ENCODE results near the gene CHD6.
"Not testable (repeated sequence)": the region's sequence is repeated elsewhere in the genome, so short reads cannot be mapped to it uniquely, and the experiment has no call there.

The CHD6 gene

DNA sequence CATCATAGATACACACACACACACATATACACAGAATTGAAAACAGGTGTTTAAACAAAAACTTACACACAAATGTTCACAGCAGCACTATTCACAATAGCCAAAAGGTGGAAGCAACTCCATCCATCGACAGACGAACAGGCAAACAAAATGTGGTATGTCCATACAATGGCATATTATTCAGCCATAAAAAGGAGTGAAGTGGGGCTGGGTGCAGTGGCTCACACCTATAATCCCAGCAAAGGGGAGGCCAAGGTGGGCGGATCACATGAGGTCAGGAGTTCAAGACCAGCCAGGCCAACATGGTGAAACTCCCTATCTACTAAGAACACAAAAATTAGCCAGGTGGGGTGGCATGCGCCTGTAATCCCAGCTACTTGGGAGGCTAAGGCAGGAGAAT lies 80.3 kb downstream of the CHD6 start:
- H3K9me3 ChIP-seq (ENCODE audit: control insufficient read depth, low read length) = no peaks in the 10 kb centered on the region
- H3K4me1 ChIP-seq = peaks cover 7% of the 10 kb centered on the region

GRCh38 chr20:41535551-41535950 lies 82.6 kb downstream of the CHD6 start:
- not testable (repeated sequence) for H3K4me2 ChIP-seq (ENCODE audit: low read length); H3K4me3 ChIP-seq (ENCODE audit: low read depth, low read length); H3K4me1 ChIP-seq; H3K9ac ChIP-seq; H2AFZ ChIP-seq; H3K36me3 ChIP-seq (ENCODE audit: control insufficient read depth, insufficient read depth, low read length); H3K27me3 ChIP-seq (ENCODE audit: control insufficient read depth, insufficient read depth, low read length); H3K27ac ChIP-seq; H3K9me3 ChIP-seq (ENCODE audit: control insufficient read depth, low read length)
- H3K79me2 ChIP-seq = peaks cover 50% of the 10 kb centered on the region

More for the DNA sequence above, 80.3 kb downstream of the CHD6 start:
- H3K27ac ChIP-seq = no peak overlapping the region
- no peak overlapping the region for H3K9ac ChIP-seq
- H3K79me2 ChIP-seq = peaks cover 38% of the 10 kb centered on the region
- no peaks in the 10 kb centered on the region for H3K36me3 ChIP-seq (ENCODE audit: control insufficient read depth, insufficient read depth, low read length)
- H3K4me2 ChIP-seq (ENCODE audit: low read length) = no peak overlapping the region
- no peak overlapping the region for H2AFZ ChIP-seq
- H3K4me3 ChIP-seq (ENCODE audit: low read depth, low read length) = no peak overlapping the region
- no peaks in the 10 kb centered on the region for H3K27me3 ChIP-seq (ENCODE audit: control insufficient read depth, insufficient read depth, low read length)
- TF ChIP-seq CTCF (IDR thresholded peaks at IDR 0.05) = no peak

GRCh38 chr20:41534842-41535241 lies 83.3 kb downstream of the CHD6 start:
- peaks cover 7% of the 10 kb centered on the region for H3K4me1 ChIP-seq
- no peak overlapping the region for H3K4me3 ChIP-seq (ENCODE audit: low read depth, low read length)
- no peak for TF ChIP-seq CTCF (IDR thresholded peaks at IDR 0.05)
- no peak overlapping the region for H3K4me2 ChIP-seq (ENCODE audit: low read length)
- H3K9me3 ChIP-seq (ENCODE audit: control insufficient read depth, low read length) = no peaks in the 10 kb centered on the region
- H2AFZ ChIP-seq = no peak overlapping the region
- H3K79me2 ChIP-seq = peaks cover 51% of the 10 kb centered on the region
- H3K27ac ChIP-seq = no peak overlapping the region
- no peak overlapping the region for H3K9ac ChIP-seq
- H3K27me3 ChIP-seq (ENCODE audit: control insufficient read depth, insufficient read depth, low read length) = no peaks in the 10 kb centered on the region
- H3K36me3 ChIP-seq (ENCODE audit: control insufficient read depth, insufficient read depth, low read length) = no peaks in the 10 kb centered on the region

- TF ChIP-seq CTCF (IDR thresholded peaks at IDR 0.05) = no peak
- no peaks in the 10 kb centered on the region for H3K27me3 ChIP-seq (ENCODE audit: control insufficient read depth, insufficient read depth, low read length)
- no peaks in the 10 kb centered on the region for H3K36me3 ChIP-seq (ENCODE audit: control insufficient read depth, insufficient read depth, low read length)
- no peak overlapping the region for H3K27ac ChIP-seq
- no peak overlapping the region for H3K4me3 ChIP-seq (ENCODE audit: low read depth, low read length)
- no peaks in the 10 kb centered on the region for H3K9me3 ChIP-seq (ENCODE audit: control insufficient read depth, low read length)
- H3K4me2 ChIP-seq (ENCODE audit: low read length) = no peak overlapping the region
- peaks cover 7% of the 10 kb centered on the region for H3K4me1 ChIP-seq
- no peak overlapping the region for H2AFZ ChIP-seq
- peaks cover 53% of the 10 kb centered on the region for H3K79me2 ChIP-seq
- no peak overlapping the region for H3K9ac ChIP-seq
Observed at GRCh38 chr20:41534170-41534569, 84.0 kb downstream of the CHD6 start.

GRCh38 chr20:41533537-41534136 lies 84.5 kb downstream of the CHD6 start:
- TF ChIP-seq CTCF (IDR thresholded peaks at IDR 0.05) = no peak

More at GRCh38 chr20:41533537-41534136, 84.5 kb downstream of the CHD6 start:
- no peak overlapping the region for H3K27ac ChIP-seq
- no peaks in the 10 kb centered on the region for H3K9me3 ChIP-seq (ENCODE audit: control insufficient read depth, low read length)
- H3K79me2 ChIP-seq = peaks cover 50% of the 10 kb centered on the region
- H3K4me1 ChIP-seq = peaks cover 7% of the 10 kb centered on the region
- H3K4me3 ChIP-seq (ENCODE audit: low read depth, low read length) = no peak overlapping the region
- H3K36me3 ChIP-seq (ENCODE audit: control insufficient read depth, insufficient read depth, low read length) = no peaks in the 10 kb centered on the region
- H2AFZ ChIP-seq = no peak overlapping the region
- no peak overlapping the region for H3K4me2 ChIP-seq (ENCODE audit: low read length)
- no peak overlapping the region for H3K9ac ChIP-seq
- no peaks in the 10 kb centered on the region for H3K27me3 ChIP-seq (ENCODE audit: control insufficient read depth, insufficient read depth, low read length)

All from parathyroid adenoma (tissue), 2 donors.